Lower leg skin (tissue), 4 donors: ENCODE measurements around the gene PTPN18. TPM values are rescaled to one million over a fixed set of nuclear protein-coding genes. Genes with fewer than 3 reads are reported as not detected.
A peak's percentile ranks its signal among the peaks of the same experiment; 100 is the strongest.

Experiments used
- DNase-seq, 2 donors: peaks; one replicate each; pipeline ENCODE4 v3.0.0-alpha.2; 2019; ENCODE audit warnings: low spot score in 2 of 2
- H3K4me3 ChIP-seq: fragments of 200-600 bp; sonication (generic); 2 replicates; pipeline ENCODE4 v1.5.1; 2017; ENCODE audit warnings: mild to moderate bottlenecking, low read depth; ENCODE audit not compliant: poor library complexity, severe bottlenecking
- POLR2A ChIP-seq, 2 donors: fragments of 450-650 bp; IDR thresholded peaks; one replicate each; pipeline ENCODE4 v1.6.1; 2016 to 2017; ENCODE audit warnings: antibody characterized with exemption in 2 of 2, mild to moderate bottlenecking in 1 of 2, moderate library complexity in 1 of 2
- WGBS, 2 donors: methylation state at CpG; one replicate each; pipeline ENCODE4 v1.1.5; 2018; 5-methylcytosine and 5-hydroxymethylcytosine counted together
- intact Hi-C: fragments of 100-400 bp; cut with DNase I; formaldehyde crosslinking; loops from one replicate; pipeline ENCODE4 v1.15.0; 2023; ENCODE audit warnings: low total_unique reads
- total RNA-seq, 4 donors: library from RNA; depleted of rRNA; stranded (reverse); fragments of >200 nt; gene quantifications; one replicate each; pipeline ENCODE4 v1.1.0, GENCODE V29; 2016
- TF ChIP-seq, protein P1 (sequence below), 3 donors: fragments of 450-650 bp; IDR thresholded peaks; one replicate each; pipeline ENCODE4 v1.5.1; 2016; ENCODE audit warnings: antibody characterized with exemption in 3 of 3, mild to moderate bottlenecking in 3 of 3, moderate library complexity in 2 of 3

PTPN18 gene
- total RNA-seq, 4 donors from 2014 or later: 18.7 to 31.1 (median 25.4) TPM

- no peak for TF ChIP-seq POLR2A (IDR thresholded peaks at IDR 0.05)
- TF ChIP-seq, protein P1, sequence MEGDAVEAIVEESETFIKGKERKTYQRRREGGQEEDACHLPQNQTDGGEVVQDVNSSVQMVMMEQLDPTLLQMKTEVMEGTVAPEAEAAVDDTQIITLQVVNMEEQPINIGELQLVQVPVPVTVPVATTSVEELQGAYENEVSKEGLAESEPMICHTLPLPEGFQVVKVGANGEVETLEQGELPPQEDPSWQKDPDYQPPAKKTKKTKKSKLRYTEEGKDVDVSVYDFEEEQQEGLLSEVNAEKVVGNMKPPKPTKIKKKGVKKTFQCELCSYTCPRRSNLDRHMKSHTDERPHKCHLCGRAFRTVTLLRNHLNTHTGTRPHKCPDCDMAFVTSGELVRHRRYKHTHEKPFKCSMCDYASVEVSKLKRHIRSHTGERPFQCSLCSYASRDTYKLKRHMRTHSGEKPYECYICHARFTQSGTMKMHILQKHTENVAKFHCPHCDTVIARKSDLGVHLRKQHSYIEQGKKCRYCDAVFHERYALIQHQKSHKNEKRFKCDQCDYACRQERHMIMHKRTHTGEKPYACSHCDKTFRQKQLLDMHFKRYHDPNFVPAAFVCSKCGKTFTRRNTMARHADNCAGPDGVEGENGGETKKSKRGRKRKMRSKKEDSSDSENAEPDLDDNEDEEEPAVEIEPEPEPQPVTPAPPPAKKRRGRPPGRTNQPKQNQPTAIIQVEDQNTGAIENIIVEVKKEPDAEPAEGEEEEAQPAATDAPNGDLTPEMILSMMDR (IDR thresholded peaks at IDR 0.05): no peak
- intact Hi-C loops: no loop called here
- peak in 1 of 2 donors; percentile 72 for DNase-seq
- 93 to 96% methylated on average over 11 of the region's 11 CpGs for WGBS, 2 donors
- H3K4me3 ChIP-seq: no peak overlapping the region
Measured at GRCh38 chr2:130380096-130380934, 24.5 kb downstream of the PTPN18 start.

GRCh38 chr2:130381145-130381544 lies 25.3 kb downstream of the PTPN18 start:
- DNase-seq: no peak
- WGBS, 2 donors: 73 to 91% methylated on average over 4 of the region's 4 CpGs
- intact Hi-C loops: no loop called here
- no peak overlapping the region for H3K4me3 ChIP-seq
- TF ChIP-seq, protein P1 (IDR thresholded peaks at IDR 0.05): no peak
- no peak for TF ChIP-seq POLR2A (IDR thresholded peaks at IDR 0.05)

GRCh38 chr2:130381619-130382018 lies 25.8 kb downstream of the PTPN18 start:
- no peak for TF ChIP-seq POLR2A (IDR thresholded peaks at IDR 0.05)
- TF ChIP-seq, protein P1 (IDR thresholded peaks at IDR 0.05): no peak
- 81 to 91% methylated on average over 4 of the region's 4 CpGs for WGBS, 2 donors
- intact Hi-C loops: no loop called here
- DNase-seq: no peak
- H3K4me3 ChIP-seq: no peak overlapping the region

- WGBS, 2 donors: 89 to 96% methylated on average over 6 to 8 of the region's 8 CpGs
- peak in 1 of 2 donors; percentile 56 for DNase-seq
- TF ChIP-seq, protein P1 (IDR thresholded peaks at IDR 0.05): no peak
- no peak for TF ChIP-seq POLR2A (IDR thresholded peaks at IDR 0.05)
- intact Hi-C loops: no loop called here
- no peak overlapping the region for H3K4me3 ChIP-seq
Measured at GRCh38 chr2:130382313-130382917, 26.6 kb downstream of the PTPN18 start.

DNA sequence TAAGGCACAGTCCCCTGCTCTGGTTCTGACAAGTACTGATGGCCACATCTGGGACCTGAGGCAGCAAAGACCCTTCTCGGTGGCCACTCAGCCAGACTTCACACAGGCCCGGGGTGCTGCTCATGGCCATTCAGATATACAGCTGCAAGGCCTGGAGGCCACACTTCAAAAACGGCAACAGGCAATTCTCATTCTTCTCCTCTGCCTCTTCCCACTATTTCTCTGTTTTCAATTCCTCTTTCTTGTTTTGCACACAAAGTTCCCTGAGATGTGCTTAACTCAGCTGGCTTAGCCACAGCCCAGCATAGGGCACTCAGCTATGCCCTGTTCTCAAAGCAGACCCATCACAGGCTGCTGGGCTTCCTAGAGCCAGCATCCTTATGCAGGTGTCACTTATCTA lies 29.9 kb downstream of the PTPN18 start:
- peak in 1 of 2 donors; percentile 68 for DNase-seq
- 77 to 88% methylated on average over 3 of the region's 3 CpGs for WGBS, 2 donors

More for the DNA sequence above, 29.9 kb downstream of the PTPN18 start:
- TF ChIP-seq, protein P1 (IDR thresholded peaks at IDR 0.05): no peak
- TF ChIP-seq POLR2A (IDR thresholded peaks at IDR 0.05): no peak
- intact Hi-C loops: no loop called here
- no peak overlapping the region for H3K4me3 ChIP-seq
